CD14-positive monocyte (primary cell): ENCODE results near the gene ZNF723. TPM values are rescaled to one million over a fixed set of nuclear protein-coding genes. Genes with fewer than 3 reads are reported as not detected.

ENCODE experiments used
- DNase-seq, 3 donors: peaks; one replicate each; pipeline ENCODE4 v3.0.0-alpha.2; 2011 to 2022
- H2AFZ ChIP-seq: 2 replicates; pipeline ENCODE4 v1.6.0; 2012; ENCODE audit warnings: mild to moderate bottlenecking, low read depth, low read length, inconsistent platforms; ENCODE audit not compliant: insufficient read depth, poor library complexity, severe bottlenecking
- H3K27ac ChIP-seq, 2 donors: 1 replicate in 1 of 2; 2 replicates in 1 of 2; pipeline ENCODE4 v1.5.1; 2012 to 2013; ENCODE audit warnings: low read length in 2 of 2, control low read depth in 1 of 2, inconsistent platforms in 1 of 2, low read depth in 1 of 2, mild to moderate bottlenecking in 1 of 2
- H3K27me3 ChIP-seq, 2 donors: one replicate each; pipeline versions ENCODE4 v1.6.0 to v1.6.1; 2011 to 2013; ENCODE audit warnings: low read length in 2 of 2; ENCODE audit not compliant: control insufficient read depth in 2 of 2, insufficient read depth in 2 of 2
- H3K36me3 ChIP-seq, 2 donors: replicated peaks in 1 of 2; 1 replicate in 1 of 2; 2 replicates in 1 of 2; pipeline versions ENCODE4 v1.5.1 to v1.6.1; 2012 to 2013; ENCODE audit warnings: low read length in 2 of 2, control low read depth in 1 of 2, inconsistent platforms in 1 of 2, mild to moderate bottlenecking in 1 of 2; ENCODE audit not compliant: insufficient read depth in 2 of 2, control insufficient read depth in 1 of 2
- H3K4me1 ChIP-seq, 2 donors: 1 replicate in 1 of 2; 2 replicates in 1 of 2; pipeline versions ENCODE4 v1.5.1 to v1.6.1; 2012 to 2013; ENCODE audit warnings: low read length in 2 of 2, control low read depth in 1 of 2, inconsistent platforms in 1 of 2, mild to moderate bottlenecking in 1 of 2, moderate library complexity in 1 of 2; ENCODE audit not compliant: insufficient read depth in 2 of 2, control insufficient read depth in 1 of 2
- H3K4me2 ChIP-seq: replicated peaks from 2 replicates; pipeline ENCODE3; 2012; ENCODE audit warnings: low read length, moderate library complexity, mild to moderate bottlenecking; ENCODE audit not compliant: poor library complexity, severe bottlenecking; ENCODE audit errors: extremely low read depth
- H3K4me3 ChIP-seq, 3 experiments: fragments of 200-600 bp in 1 of 3; sonication (generic) in 1 of 3; replicated peaks in 1 of 3; 1 replicate in 2 of 3; 2 replicates in 1 of 3; pipeline ENCODE4 v1.5.1; 2011 to 2013; ENCODE audit warnings: low read length in 3 of 3, mild to moderate bottlenecking in 3 of 3, control low read depth in 2 of 3, low read depth in 2 of 3, inconsistent platforms in 1 of 3, moderate library complexity in 1 of 3
- H3K79me2 ChIP-seq: 2 replicates; pipeline ENCODE4 v1.6.0; 2012; ENCODE audit warnings: mild to moderate bottlenecking, control low read depth, inconsistent platforms, low read length, moderate library complexity; ENCODE audit not compliant: insufficient read depth
- H3K9ac ChIP-seq: 2 replicates; pipeline ENCODE4 v1.6.0; 2017; ENCODE audit warnings: low read length, mild to moderate bottlenecking; ENCODE audit not compliant: insufficient read depth, poor library complexity, severe bottlenecking
- H3K9me3 ChIP-seq, 2 donors: replicated peaks in 1 of 2; 1 replicate in 1 of 2; 2 replicates in 1 of 2; pipeline versions ENCODE4 v1.5.1 to v1.6.1; 2012 to 2013; ENCODE audit warnings: low read length in 2 of 2, control low read depth in 1 of 2; ENCODE audit not compliant: control insufficient read depth in 1 of 2, insufficient read depth in 1 of 2
- H4K20me1 ChIP-seq: 2 replicates; pipeline ENCODE4 v1.6.0; 2012; ENCODE audit warnings: mild to moderate bottlenecking, low read length, control low read depth, moderate library complexity; ENCODE audit not compliant: insufficient read depth
- H3K27ac Mint-ChIP-seq, 7 donors: one replicate each; pipeline ENCODE4 v1.8.0; 2020; ENCODE audit warnings: mild to moderate bottlenecking in 7 of 7, mixed read lengths in 7 of 7, moderate library complexity in 6 of 7, inconsistent platforms in 2 of 7
- H3K27me3 Mint-ChIP-seq, 3 donors: one replicate each; pipeline ENCODE4 v1.8.0; 2021 to 2022; ENCODE audit warnings: low read depth in 3 of 3, mild to moderate bottlenecking in 3 of 3, mixed read lengths in 3 of 3, moderate library complexity in 3 of 3, inconsistent platforms in 1 of 3
- H3K36me3 Mint-ChIP-seq, 2 donors: one replicate each; pipeline ENCODE4 v1.8.0; 2020; ENCODE audit warnings: mixed read lengths in 2 of 2, inconsistent platforms in 1 of 2, mild to moderate bottlenecking in 1 of 2
- H3K4me1 Mint-ChIP-seq: one replicate; pipeline ENCODE4 v1.8.0; 2020; ENCODE audit warnings: mild to moderate bottlenecking, mixed read lengths
- H3K4me3 Mint-ChIP-seq, 2 donors: one replicate each; pipeline ENCODE4 v1.8.0; 2020; ENCODE audit warnings: mild to moderate bottlenecking in 2 of 2, mixed read lengths in 2 of 2, moderate library complexity in 1 of 2
- H3K9me3 Mint-ChIP-seq, 7 donors: one replicate each; pipeline ENCODE4 v1.8.0; 2020 to 2022; ENCODE audit warnings: mixed read lengths in 7 of 7, mild to moderate bottlenecking in 6 of 7, moderate library complexity in 6 of 7, inconsistent platforms in 2 of 7
- WGBS: methylation state at CpG from one replicate; pipeline ENCODE4 v1.1.5; 2013; ENCODE audit warnings: missing lambda C conversion rate; ENCODE audit not compliant: insufficient coverage; 5-methylcytosine and 5-hydroxymethylcytosine counted together
- intact Hi-C, 2 donors: fragments of 100-400 bp; cut with micrococcal nuclease; formaldehyde crosslinking; loops; one replicate each; pipeline versions ENCODE4 v1.15.0 to v1.15.1; 2023
- polyA plus RNA-seq, 3 donors: library from polyadenylated mRNA; depleted of rRNA in 1 of 3; unstranded in 2 of 3; stranded (reverse) in 1 of 3; fragments of 300-500 nt in 2 of 3; fragments of >200 nt in 1 of 3; fragmentation: Illumina TruSeq in 2 of 3; gene quantifications; 1 replicate in 2 of 3; 2 replicates in 1 of 3; pipeline ENCODE4 v1.2.3, GENCODE V29; 2012 to 2021
- small RNA-seq: library from RNA; depleted of rRNA; stranded (forward); fragments of <200 nt; gene quantifications from one replicate; pipeline ENCODE3, GENCODE V24; 2012; ENCODE audit warnings: low read depth; ENCODE audit not compliant: insufficient read length
- TF ChIP-seq, protein P1 (sequence below): fragments of 200-600 bp; IDR thresholded peaks from one replicate; pipeline ENCODE4 v1.8.0; 2022; ENCODE audit warnings: antibody characterized with exemption, mild to moderate bottlenecking

Gene ZNF723
- polyA plus RNA-seq, 3 donors = not detected

DNA sequence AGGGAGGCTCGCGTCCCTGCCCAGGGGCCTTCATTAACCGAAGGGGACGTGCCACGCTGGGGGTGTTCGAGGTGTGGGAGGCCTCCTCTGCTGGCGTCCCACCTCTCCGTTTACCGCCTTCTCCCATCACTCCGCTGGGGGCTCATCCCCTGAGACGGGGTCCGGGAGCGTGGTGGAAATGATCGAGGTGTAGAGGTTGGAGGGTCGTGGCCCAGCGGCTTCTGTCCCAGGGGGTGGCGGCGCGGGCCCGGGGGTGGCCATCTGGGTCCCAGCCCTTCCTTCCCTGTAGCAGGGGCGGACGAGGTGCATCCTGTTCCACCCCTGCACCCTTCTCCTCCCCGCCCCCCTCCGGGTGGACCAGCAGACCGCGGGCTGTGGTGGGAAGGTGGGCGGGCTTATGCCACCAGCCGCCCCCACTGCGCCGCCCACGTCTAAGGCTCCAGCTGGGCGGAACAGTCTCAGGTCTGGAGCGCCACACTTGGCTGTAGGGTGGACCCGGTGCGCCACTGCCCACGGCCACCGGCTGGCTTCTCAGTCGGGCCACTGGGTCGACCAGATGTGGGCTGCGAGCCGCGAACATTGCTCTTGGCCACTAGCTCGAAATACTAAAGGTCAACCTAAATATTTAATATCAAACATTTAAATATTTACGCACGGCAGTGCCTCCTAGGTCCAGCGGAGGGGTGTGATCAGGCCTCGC lies 69.5 kb downstream of the ZNF723 start:
- Histone ChIP-seq H3K9me3 (peaks cover 75 to 90% of the 10 kb centered on the region in 2 donors), H3K4me3 (no peak overlapping the region), H3K4me1 (no peaks in the 10 kb centered on the region), H3K4me2 (no peak overlapping the region), H3K36me3 (no peaks in the 10 kb centered on the region), H3K27me3 (no peaks in the 10 kb centered on the region), H3K27ac (no peak overlapping the region), H3K9ac (no peak overlapping the region), H4K20me1 (no peaks in the 10 kb centered on the region), H3K79me2 (no peaks in the 10 kb centered on the region), H2AFZ (no peak overlapping the region)
- 96% methylated on average over 20 of the region's 47 CpGs for WGBS
- Mint-ChIP-seq H3K27ac (no peak overlapping the region), H3K9me3 (peaks cover 28 to 78% (median 64%) of the 10 kb centered on the region in 7 donors), H3K4me3 (no peak overlapping the region), H3K36me3 (no peaks in the 10 kb centered on the region), H3K27me3 (peaks cover 0 to 1% (median 0%) of the 10 kb centered on the region in 3 donors), H3K4me1 (no peaks in the 10 kb centered on the region)
- intact Hi-C loops = no loop called here
- DNase-seq = no peak
- TF ChIP-seq, protein P1, sequence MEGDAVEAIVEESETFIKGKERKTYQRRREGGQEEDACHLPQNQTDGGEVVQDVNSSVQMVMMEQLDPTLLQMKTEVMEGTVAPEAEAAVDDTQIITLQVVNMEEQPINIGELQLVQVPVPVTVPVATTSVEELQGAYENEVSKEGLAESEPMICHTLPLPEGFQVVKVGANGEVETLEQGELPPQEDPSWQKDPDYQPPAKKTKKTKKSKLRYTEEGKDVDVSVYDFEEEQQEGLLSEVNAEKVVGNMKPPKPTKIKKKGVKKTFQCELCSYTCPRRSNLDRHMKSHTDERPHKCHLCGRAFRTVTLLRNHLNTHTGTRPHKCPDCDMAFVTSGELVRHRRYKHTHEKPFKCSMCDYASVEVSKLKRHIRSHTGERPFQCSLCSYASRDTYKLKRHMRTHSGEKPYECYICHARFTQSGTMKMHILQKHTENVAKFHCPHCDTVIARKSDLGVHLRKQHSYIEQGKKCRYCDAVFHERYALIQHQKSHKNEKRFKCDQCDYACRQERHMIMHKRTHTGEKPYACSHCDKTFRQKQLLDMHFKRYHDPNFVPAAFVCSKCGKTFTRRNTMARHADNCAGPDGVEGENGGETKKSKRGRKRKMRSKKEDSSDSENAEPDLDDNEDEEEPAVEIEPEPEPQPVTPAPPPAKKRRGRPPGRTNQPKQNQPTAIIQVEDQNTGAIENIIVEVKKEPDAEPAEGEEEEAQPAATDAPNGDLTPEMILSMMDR = no peak

Small RNA genes lying within 50 kb of the gene (small RNA-seq; reads per million reads assigned to genes)
- not detected for gene VN1R88P

Other genes starting within 250 kb of the ZNF723 start
- under 1 TPM in 1 of 3 donors, not detected in 2; 0.01 TPM for gene ZNF492, start 198.0 kb upstream of the ZNF723 start, polyA plus RNA-seq
- not detected for gene ZNF99, start 48.1 kb upstream of the ZNF723 start, polyA plus RNA-seq
- not detected for gene ZNF728, start 170.9 kb downstream of the ZNF723 start, polyA plus RNA-seq